ENCODE data around the gene NCS1. TPM values are rescaled to one million over a fixed set of nuclear protein-coding genes. Genes with fewer than 3 reads are reported as not detected.

NCS1 gene
- total RNA-seq, 1 experiment from 2014 or later: 68.7 TPM

- TF ChIP-seq CTCF (IDR thresholded peaks at IDR 0.05 in 2 of 3, conservative IDR thresholded peaks at IDR 0.05 in 1 of 3; ENCODE audit: borderline replicate concordance in 1 of 3, insufficient read depth in 1 of 3, low read depth in 2 of 3, low read length in 2 of 3): no peak
These were observed 12.8 kb downstream of the NCS1 start (continued) for GRCh38 chr9:130185017-130185416.

GRCh38 chr9:130185490-130186031, 13.4 kb downstream of the NCS1 start:
- Histone ChIP-seq H3K9me3 (ENCODE audit: control insufficient read depth in 1 of 2, insufficient read depth in 1 of 2, low read depth in 1 of 2, low read length in 2 of 2) (no peaks in the 10 kb centered on the region), H3K4me1 (ENCODE audit: control insufficient read depth in 1 of 2, insufficient read depth in 2 of 2, low read length in 2 of 2) (peaks cover 24 to 62% of the 10 kb centered on the region in 2 experiments), H4K20me1 (ENCODE audit: insufficient read depth) (peaks cover 9% of the 10 kb centered on the region; the same call in 1 of the 2 replicates), H3K27ac (ENCODE audit: low read depth, low read length) (no peak overlapping the region; the same call in 1 of the 2 replicates), H2AFZ (ENCODE audit: low read depth, low read length, poor library complexity, severe bottlenecking) (no peak overlapping the region), H3K79me2 (ENCODE audit: insufficient read depth, low read length) (peaks cover 96% of the 10 kb centered on the region), H3K27me3 (ENCODE audit: insufficient read depth, low read length) (no peaks in the 10 kb centered on the region), H3K4me2 (ENCODE audit: low read length) (peak overlapping the region; percentile 86), H3K9me2 (ENCODE audit: insufficient read depth) (no peaks in the 10 kb centered on the region), H3K9ac (ENCODE audit: low read length) (peak overlapping the region; percentile 56; the same call in 1 of the 2 replicates), H3K36me3 (ENCODE audit: control insufficient read depth in 1 of 2, insufficient read depth in 2 of 2, low read length in 2 of 2) (no peaks in the 10 kb centered on the region), H3K4me3 (replicated peaks in 1 of 2; ENCODE audit: low read depth in 1 of 2, low read length in 2 of 2) (no peak overlapping the region)
- ChIA-PET RAD21 (ENCODE audit: low non-redundant PET in 1 of 2, low total read pairs in 2 of 2, uncharacterized antibody in 2 of 2, unreplicated experiment in 2 of 2) (no interaction called here), CTCF (no interaction called here), POLR2A (no interaction called here)
- intact Hi-C loops (cut with micrococcal nuclease): no loop called here
- ATAC-seq: no peak
- no TSS peak for BruUV-seq (replicated peaks)
- DNase-seq (ENCODE audit: low read depth, low spot score): no peak
- TF ChIP-seq REST (IDR thresholded peaks at IDR 0.05; ENCODE audit: low read depth) (no peak), SIN3A (IDR thresholded peaks at IDR 0.05; ENCODE audit: low read depth) (no peak), EZH2phosphoT487 (IDR thresholded peaks at IDR 0.05; ENCODE audit: borderline replicate concordance) (no peak), EZH2 (IDR thresholded peaks at IDR 0.05) (no peak), TCF7L2 (IDR thresholded peaks at IDR 0.05; ENCODE audit: borderline replicate concordance, extremely low read depth, insufficient read depth, insufficient read length) (no peak), YY1 (IDR thresholded peaks at IDR 0.05; ENCODE audit: extremely low read depth, insufficient replicate concordance, low read depth, low read length) (no peak), ELF1 (IDR thresholded peaks at IDR 0.05; ENCODE audit: borderline replicate concordance, low read depth) (no peak), ZNF274 (IDR thresholded peaks at IDR 0.05; ENCODE audit: low read depth, low read length) (no peak), ZBTB33 (IDR thresholded peaks at IDR 0.05; ENCODE audit: extremely low read depth, insufficient replicate concordance, low read length) (no peak), JUND (IDR thresholded peaks at IDR 0.05) (no peak), ATF3 (IDR thresholded peaks at IDR 0.05) (no peak), CBX3 (IDR thresholded peaks at IDR 0.05; ENCODE audit: low read depth) (no peak), POLR2AphosphoS5 (IDR thresholded peaks at IDR 0.05; ENCODE audit: low read depth, low read length) (no peak), ZFX (IDR thresholded peaks at IDR 0.05) (no peak), FOSL1 (IDR thresholded peaks at IDR 0.05; ENCODE audit: low read depth) (no peak), RAD21 (IDR thresholded peaks at IDR 0.05; ENCODE audit: low read depth) (no peak)
- TF ChIP-seq, protein P1, sequence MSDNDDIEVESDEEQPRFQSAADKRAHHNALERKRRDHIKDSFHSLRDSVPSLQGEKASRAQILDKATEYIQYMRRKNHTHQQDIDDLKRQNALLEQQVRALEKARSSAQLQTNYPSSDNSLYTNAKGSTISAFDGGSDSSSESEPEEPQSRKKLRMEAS (IDR thresholded peaks at IDR 0.05): no peak
